Hepatocyte (in vitro differentiated cells): ENCODE data around the gene CTAG1A. TPM values are rescaled to one million over a fixed set of nuclear protein-coding genes. Genes with fewer than 3 reads are reported as not detected.
A peak's percentile ranks its signal among the peaks of the same experiment; 100 is the strongest.
"Not testable (repeated sequence)": the region's sequence is repeated elsewhere in the genome, so short reads cannot be mapped to it uniquely, and the experiment has no call there.

Source experiments
- DNase-seq: peaks from one replicate; pipeline ENCODE4 v3.0.0-alpha.2; 2016; ENCODE audit warnings: low spot score
- H2AFZ ChIP-seq: fragments of 200-600 bp; sonication (generic); 2 replicates; pipeline ENCODE4 v1.6.0; 2016; ENCODE audit warnings: antibody characterized with exemption, mild to moderate bottlenecking
- H3K27ac ChIP-seq: fragments of 200-600 bp; sonication (generic); 2 replicates; pipeline ENCODE4 v1.5.1; 2016; ENCODE audit warnings: mild to moderate bottlenecking
- H3K27me3 ChIP-seq: fragments of 200-600 bp; sonication (generic); 2 replicates; pipeline ENCODE4 v1.6.1; 2016
- H3K36me3 ChIP-seq: fragments of 200-600 bp; sonication (generic); replicated peaks from 2 replicates; pipeline ENCODE4 v1.5.1; 2016; ENCODE audit warnings: low read depth; ENCODE audit not compliant: insufficient read depth
- H3K4me1 ChIP-seq: fragments of 200-600 bp; sonication (generic); 2 replicates; pipeline ENCODE4 v1.5.1; 2016; ENCODE audit warnings: mild to moderate bottlenecking, moderate library complexity; ENCODE audit not compliant: insufficient read depth
- H3K4me2 ChIP-seq: fragments of 200-600 bp; sonication (generic); 2 replicates; pipeline ENCODE4 v1.6.0; 2016
- H3K4me3 ChIP-seq: fragments of 200-600 bp; sonication (generic); 2 replicates; pipeline ENCODE4 v1.5.1; 2016; ENCODE audit warnings: mild to moderate bottlenecking
- H3K79me2 ChIP-seq: fragments of 200-600 bp; sonication (generic); 2 replicates; pipeline ENCODE4 v1.6.0; 2017; ENCODE audit warnings: mild to moderate bottlenecking
- H3K9me2 ChIP-seq: fragments of 200-600 bp; sonication (generic); replicated peaks from 2 replicates; pipeline ENCODE4 v1.6.0; 2017; ENCODE audit warnings: mild to moderate bottlenecking; ENCODE audit not compliant: insufficient read depth
- H3K9me3 ChIP-seq: fragments of 200-600 bp; sonication (generic); 2 replicates; pipeline ENCODE4 v1.5.1; 2016; ENCODE audit warnings: low read depth, mild to moderate bottlenecking
- H4K20me1 ChIP-seq: fragments of 200-600 bp; sonication (generic); 2 replicates; pipeline ENCODE4 v1.6.0; 2016; ENCODE audit warnings: mild to moderate bottlenecking; ENCODE audit not compliant: insufficient read depth, poor library complexity, severe bottlenecking
- CTCF ChIP-seq: fragments of 200-600 bp; sonication (generic); IDR thresholded peaks from 2 replicates; pipeline ENCODE4 v1.5.1; 2016; ENCODE audit warnings: antibody characterized with exemption, mild to moderate bottlenecking; ENCODE audit not compliant: poor library complexity
- EZH2 ChIP-seq: fragments of 200-600 bp; sonication (generic); IDR thresholded peaks from 2 replicates; pipeline ENCODE4 v1.6.1; 2016; ENCODE audit warnings: antibody characterized with exemption, mild to moderate bottlenecking, borderline replicate concordance
- EZH2phosphoT487 ChIP-seq: fragments of 200-600 bp; sonication (generic); IDR thresholded peaks from one replicate; pipeline ENCODE4 v1.6.1; 2018; ENCODE audit warnings: antibody characterized with exemption, mild to moderate bottlenecking, low read depth, moderate library complexity; ENCODE audit not compliant: unreplicated experiment, severe bottlenecking
- WGBS: methylation state at CpG from one replicate; pipeline ENCODE4 v1.1.6; 2016; ENCODE audit warnings: low lambda C conversion rate; ENCODE audit errors: missing lambda C conversion rate; 5-methylcytosine and 5-hydroxymethylcytosine counted together
- polyA plus RNA-seq: library from polyadenylated mRNA; unstranded; fragments of >200 nt; fragmentation: Nextera tagmentation; extraction: Ambion mirVana; gene quantifications from 2 replicates; pipeline ENCODE4 v1.2.1, GENCODE V29; 2016
- total RNA-seq: library from RNA; depleted of rRNA; stranded (reverse); fragments of >200 nt; gene quantifications from 2 replicates; pipeline ENCODE4 v1.2.3, GENCODE V29; 2014

The CTAG1A gene
- total RNA-seq (not detected in 2 replicates), polyA plus RNA-seq (not detected in 2 replicates)

- H3K4me3 ChIP-seq, H3K4me2 ChIP-seq, DNase-seq, H3K9me3 ChIP-seq, H2AFZ ChIP-seq, H3K27ac ChIP-seq, H3K9me2 ChIP-seq, H3K4me1 ChIP-seq, H4K20me1 ChIP-seq, H3K27me3 ChIP-seq, H3K79me2 ChIP-seq, H3K36me3 ChIP-seq: not testable (repeated sequence)
- no CpG with 5 or more reads among the region's 39 CpGs for WGBS
These were observed at the start of gene CTAG1A for GRCh38 chrX:154584585-154585183. CTAG1A (plus strand) TSS chrX:154585133; CDS start chrX:154585207, 74 bp downstream.

DNA sequence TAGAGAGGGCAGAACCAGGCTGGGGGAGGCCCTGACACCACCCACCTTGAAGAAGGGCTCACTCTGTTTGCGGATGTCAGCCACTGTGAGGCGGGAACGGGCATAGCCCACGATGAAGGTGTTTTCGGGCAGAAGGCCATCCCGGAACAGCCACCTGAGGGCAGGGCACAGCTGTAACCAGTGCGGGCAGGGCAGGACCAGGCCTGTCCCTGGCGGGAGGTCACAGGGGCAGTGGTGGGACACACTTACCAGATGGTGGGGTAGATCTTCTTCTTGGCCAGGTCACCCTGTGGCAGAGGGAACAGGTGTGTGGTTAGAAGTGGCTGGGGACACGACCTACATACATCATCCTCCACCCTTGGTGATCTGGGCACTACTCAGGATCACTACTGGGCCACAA is 49.0 kb upstream of the CTAG1A start:
- TF ChIP-seq EZH2 (no peak), CTCF (no peak), EZH2phosphoT487 (no peak)
- DNase-seq = no peak
- WGBS = 84% methylated on average over 9 of the region's 9 CpGs
- Histone ChIP-seq H3K4me1 (no peaks in the 10 kb centered on the region), H3K9me3 (no peaks in the 10 kb centered on the region), H3K36me3 (no peaks in the 10 kb centered on the region), H2AFZ (no peak overlapping the region), H3K4me2 (no peak overlapping the region), H3K27ac (no peak overlapping the region), H3K9me2 (no peaks in the 10 kb centered on the region), H3K4me3 (no peak overlapping the region), H4K20me1 (no peaks in the 10 kb centered on the region), H3K27me3 (no peaks in the 10 kb centered on the region), H3K79me2 (no peaks in the 10 kb centered on the region)

DNA sequence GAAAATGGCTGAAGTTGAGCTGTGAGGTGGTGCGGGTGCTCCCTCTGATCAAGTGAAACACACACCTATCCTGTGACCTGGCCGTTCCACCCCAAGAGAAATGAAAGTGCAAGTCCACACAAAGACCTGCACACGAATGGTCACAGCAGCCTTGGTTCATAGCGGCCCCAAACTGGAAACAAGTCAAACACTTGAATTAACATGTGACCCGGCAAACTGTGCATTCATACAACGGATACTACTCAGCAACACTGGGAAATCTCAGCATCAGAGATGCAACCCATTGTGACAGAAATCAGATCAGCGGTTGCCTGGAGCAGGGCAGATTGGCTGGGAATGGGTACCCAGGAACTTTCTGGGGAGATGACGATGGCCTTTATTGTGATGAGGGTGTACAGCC is 45.9 kb upstream of the CTAG1A start:
- Histone ChIP-seq H3K9me3 (no peaks in the 10 kb centered on the region), H3K4me3 (no peak overlapping the region), H3K9me2 (no peaks in the 10 kb centered on the region), H3K27ac (no peak overlapping the region), H3K4me2 (no peak overlapping the region), H2AFZ (no peak overlapping the region), H3K4me1 (peaks cover 11% of the 10 kb centered on the region), H3K79me2 (no peaks in the 10 kb centered on the region), H4K20me1 (no peaks in the 10 kb centered on the region), H3K36me3 (no peaks in the 10 kb centered on the region), H3K27me3 (no peaks in the 10 kb centered on the region)
- DNase-seq = no peak
- 86% methylated on average over 8 of the region's 8 CpGs for WGBS
- TF ChIP-seq EZH2phosphoT487 (no peak), EZH2 (no peak)

- not testable (repeated sequence) for H3K9me3 ChIP-seq, H3K36me3 ChIP-seq, H2AFZ ChIP-seq, H3K27me3 ChIP-seq, DNase-seq, H4K20me1 ChIP-seq, H3K79me2 ChIP-seq, H3K4me3 ChIP-seq, H3K9me2 ChIP-seq
- H3K27ac ChIP-seq = peak overlapping the region; percentile 82
- WGBS = 78% methylated on average over 7 of the region's 7 CpGs
- H3K4me1 ChIP-seq = peaks cover 11% of the 10 kb centered on the region
- peak overlapping the region; percentile 39 for H3K4me2 ChIP-seq
These were observed 44.6 kb upstream of the CTAG1A start for GRCh38 chrX:154540365-154540764.

- Histone ChIP-seq H3K27me3 (no peaks in the 10 kb centered on the region), H2AFZ (no peak overlapping the region), H3K9me3 (no peaks in the 10 kb centered on the region), H3K4me2 (peak overlapping the region; percentile 39), H3K9me2 (no peaks in the 10 kb centered on the region), H3K79me2 (no peaks in the 10 kb centered on the region), H4K20me1 (no peaks in the 10 kb centered on the region), H3K4me1 (peaks cover 13% of the 10 kb centered on the region), H3K27ac (peak overlapping the region; percentile 82), H3K4me3 (no peak overlapping the region), H3K36me3 (no peaks in the 10 kb centered on the region)
- WGBS = 69% methylated on average over 19 of the region's 19 CpGs
- DNase-seq = peak; percentile 64
- TF ChIP-seq EZH2phosphoT487 (no peak), CTCF (no peak), EZH2 (no peak)
These were observed 43.9 kb upstream of the CTAG1A start for GRCh38 chrX:154540897-154541535.
